Gastrocnemius medialis (tissue), 4 donors: ENCODE results near the gene PRKCA. TPM values are rescaled to one million over a fixed set of nuclear protein-coding genes. Genes with fewer than 3 reads are reported as not detected.

Experiments used
- ATAC-seq, 2 donors: fragments of 150-250 bp; one replicate each; pipeline ENCODE4 v1.9.1; 2016
- DNase-seq, 2 donors: peaks; one replicate each; pipeline ENCODE4 v3.0.0-alpha.2; 2019
- H3K27ac ChIP-seq, 4 donors: fragments of 200-600 bp; sonication (generic); 1 replicate in 1 of 4; 2 replicates in 3 of 4; pipeline ENCODE4 v1.5.1; 2016 to 2018; ENCODE audit warnings: mild to moderate bottlenecking in 2 of 4, moderate library complexity in 1 of 4
- H3K27me3 ChIP-seq, 3 donors: fragments of 200-600 bp; sonication (generic) in 2 of 3; 1 replicate in 1 of 3; 2 replicates in 2 of 3; pipeline versions ENCODE4 v1.5.1 to v1.6.0; 2016 to 2019; ENCODE audit warnings: mild to moderate bottlenecking in 1 of 3, moderate library complexity in 1 of 3
- H3K36me3 ChIP-seq, 2 donors: fragments of 200-600 bp; sonication (generic) in 1 of 2; one replicate each; pipeline ENCODE4 v1.5.1; 2017 to 2018
- H3K4me1 ChIP-seq, 2 donors: fragments of 200-600 bp; sonication (generic) in 1 of 2; one replicate each; pipeline ENCODE4 v1.5.1; 2016 to 2017; ENCODE audit warnings: mild to moderate bottlenecking in 2 of 2
- H3K4me3 ChIP-seq, 4 donors: fragments of 200-600 bp; sonication (generic) in 3 of 4; 1 replicate in 1 of 4; 2 replicates in 3 of 4; pipeline ENCODE4 v1.5.1; 2016 to 2019; ENCODE audit warnings: mild to moderate bottlenecking in 2 of 4
- H3K9me3 ChIP-seq, 3 donors: fragments of 200-600 bp; sonication (generic) in 2 of 3; 1 replicate in 1 of 3; 2 replicates in 2 of 3; pipeline ENCODE4 v1.5.1; 2016 to 2019
- POLR2A ChIP-seq, 2 donors: fragments of 450-650 bp; IDR thresholded peaks; one replicate each; pipeline ENCODE4 v1.6.1; 2017; ENCODE audit warnings: antibody characterized with exemption in 2 of 2, mild to moderate bottlenecking in 2 of 2, moderate library complexity in 2 of 2
- in situ Hi-C, 4 donors: fragments of 200-750 bp; cut with MboI; loops; one replicate each; pipeline versions ENCODE4 v1.15.0 to v1.8.0; 2017; ENCODE audit warnings: low sequenced_read_pairs in 4 of 4
- intact Hi-C: fragments of 100-400 bp; cut with DNase I; formaldehyde crosslinking; loops from one replicate; pipeline ENCODE4 v1.15.1; 2023; ENCODE audit warnings: low total_unique reads
- total RNA-seq, 4 donors: library from RNA; depleted of rRNA; stranded (reverse); fragments of >200 nt; gene quantifications; one replicate each; pipeline versions ENCODE4 v1.1.0 to v1.2.3, GENCODE V29; 2016
- TF ChIP-seq, protein P1 (sequence below), 5 experiments: fragments of 450-650 bp in 3 of 5; fragments of 200-600 bp in 2 of 5; sonication (generic) in 2 of 5; IDR thresholded peaks in 4 of 5; conservative IDR thresholded peaks in 1 of 5; 1 replicate in 4 of 5; 2 replicates in 1 of 5; pipeline ENCODE4 v1.5.1; 2016 to 2019; ENCODE audit warnings: antibody characterized with exemption in 5 of 5, mild to moderate bottlenecking in 3 of 5, moderate library complexity in 3 of 5

PRKCA gene
- total RNA-seq, 4 donors from 2014 or later: 7.6 to 16.8 (median 11.1) TPM

- H3K27ac ChIP-seq: no peak overlapping the region
- no peaks in the 10 kb centered on the region for H3K36me3 ChIP-seq
- H3K4me3 ChIP-seq: no peak overlapping the region
- TF ChIP-seq POLR2A (IDR thresholded peaks at IDR 0.05): no peak
- TF ChIP-seq, protein P1, sequence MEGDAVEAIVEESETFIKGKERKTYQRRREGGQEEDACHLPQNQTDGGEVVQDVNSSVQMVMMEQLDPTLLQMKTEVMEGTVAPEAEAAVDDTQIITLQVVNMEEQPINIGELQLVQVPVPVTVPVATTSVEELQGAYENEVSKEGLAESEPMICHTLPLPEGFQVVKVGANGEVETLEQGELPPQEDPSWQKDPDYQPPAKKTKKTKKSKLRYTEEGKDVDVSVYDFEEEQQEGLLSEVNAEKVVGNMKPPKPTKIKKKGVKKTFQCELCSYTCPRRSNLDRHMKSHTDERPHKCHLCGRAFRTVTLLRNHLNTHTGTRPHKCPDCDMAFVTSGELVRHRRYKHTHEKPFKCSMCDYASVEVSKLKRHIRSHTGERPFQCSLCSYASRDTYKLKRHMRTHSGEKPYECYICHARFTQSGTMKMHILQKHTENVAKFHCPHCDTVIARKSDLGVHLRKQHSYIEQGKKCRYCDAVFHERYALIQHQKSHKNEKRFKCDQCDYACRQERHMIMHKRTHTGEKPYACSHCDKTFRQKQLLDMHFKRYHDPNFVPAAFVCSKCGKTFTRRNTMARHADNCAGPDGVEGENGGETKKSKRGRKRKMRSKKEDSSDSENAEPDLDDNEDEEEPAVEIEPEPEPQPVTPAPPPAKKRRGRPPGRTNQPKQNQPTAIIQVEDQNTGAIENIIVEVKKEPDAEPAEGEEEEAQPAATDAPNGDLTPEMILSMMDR (IDR thresholded peaks at IDR 0.05 in 4 of 5, conservative IDR thresholded peaks at IDR 0.05 in 1 of 5): no peak
- no peaks in the 10 kb centered on the region for H3K27me3 ChIP-seq
- H3K9me3 ChIP-seq: no peaks in the 10 kb centered on the region
- intact Hi-C loops (loop anchor here (5.0 kb wide), 1 partner anchor 460 kb away; no protein-coding TSS in a partner anchor), in situ Hi-C loops (no loop called here)
- ATAC-seq: no peak
- no peak for DNase-seq
- H3K4me1 ChIP-seq: no peaks in the 10 kb centered on the region
Measured at GRCh38 chr17:66807182-66807581, 504.8 kb downstream of the PRKCA start.

- Histone ChIP-seq H3K27me3 (no peaks in the 10 kb centered on the region), H3K36me3 (no peaks in the 10 kb centered on the region), H3K27ac (no peak overlapping the region), H3K4me3 (no peak overlapping the region), H3K9me3 (no peaks in the 10 kb centered on the region), H3K4me1 (no peaks in the 10 kb centered on the region)
- no peak for TF ChIP-seq POLR2A (IDR thresholded peaks at IDR 0.05)
- DNase-seq (no peak), ATAC-seq (no peak)
- intact Hi-C loops: loop anchor here (5.0 kb wide), 1 partner anchor 458 kb away; no protein-coding TSS in a partner anchor
- in situ Hi-C loops: no loop called here
Measured at GRCh38 chr17:66809408-66809807, 507.0 kb downstream of the PRKCA start.

DNA sequence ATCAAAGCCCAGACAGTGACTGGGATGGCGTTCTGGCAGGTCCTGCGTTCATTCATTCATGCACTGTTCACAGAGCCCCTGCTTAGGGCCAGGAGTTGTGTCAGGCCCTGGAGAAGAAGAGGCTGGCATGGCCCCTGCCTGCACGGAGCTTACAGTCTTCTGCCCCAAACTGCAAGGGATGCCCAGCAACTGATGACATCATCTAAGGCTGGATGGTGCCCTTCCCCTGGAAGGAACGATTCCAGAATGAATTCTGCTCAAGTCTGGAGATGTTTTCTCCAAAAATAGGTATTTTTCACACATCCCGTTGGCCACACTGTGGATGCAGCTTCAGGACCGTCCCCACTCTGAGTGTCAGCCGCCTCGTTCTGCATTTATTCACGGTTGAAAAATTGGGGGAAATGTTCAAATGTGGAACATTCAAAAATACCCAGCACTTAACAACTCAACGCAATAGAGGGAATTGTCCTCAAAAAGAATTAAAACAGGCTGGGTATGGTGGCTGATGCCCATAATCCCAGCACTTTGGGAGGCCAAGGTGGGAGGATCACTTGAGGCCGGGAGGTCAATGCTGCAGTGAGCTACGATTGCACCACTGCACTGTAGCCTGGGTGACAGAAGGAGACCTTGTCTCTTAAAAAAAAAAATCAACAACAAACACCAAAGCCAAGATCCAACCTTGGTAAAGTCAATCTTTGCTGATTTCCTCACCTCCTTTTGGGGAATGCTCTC is 508.7 kb downstream of the PRKCA start:
- H3K4me1 ChIP-seq: no peaks in the 10 kb centered on the region
- intact Hi-C loops (no loop called here), in situ Hi-C loops (no loop called here)
- H3K4me3 ChIP-seq: no peak overlapping the region
- no peak for ATAC-seq
- DNase-seq: no peak
- no peak overlapping the region for H3K27ac ChIP-seq
- no peak for TF ChIP-seq POLR2A (IDR thresholded peaks at IDR 0.05)
- TF ChIP-seq, protein P1 (IDR thresholded peaks at IDR 0.05 in 4 of 5, conservative IDR thresholded peaks at IDR 0.05 in 1 of 5): no peak
- no peaks in the 10 kb centered on the region for H3K36me3 ChIP-seq
- H3K9me3 ChIP-seq: no peaks in the 10 kb centered on the region
- H3K27me3 ChIP-seq: no peaks in the 10 kb centered on the region

DNA sequence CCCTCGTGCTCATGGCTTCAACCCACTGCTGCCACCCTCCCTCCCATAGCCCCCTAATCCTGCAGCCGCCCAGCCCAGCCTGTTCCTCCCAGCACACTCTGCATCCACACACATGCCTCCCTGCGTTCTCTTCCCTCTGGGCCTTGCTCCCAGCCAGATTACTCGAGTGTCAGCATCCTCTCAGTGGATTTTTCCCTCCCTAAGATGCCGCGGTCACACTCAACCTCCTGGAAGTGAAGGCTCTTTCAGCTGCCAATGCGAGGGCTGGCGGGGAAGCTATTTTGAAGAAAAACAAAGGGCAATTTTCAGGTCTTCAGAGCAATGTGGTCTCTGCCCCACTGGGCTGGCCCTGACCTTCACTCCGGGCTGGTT is 509.3 kb downstream of the PRKCA start:
- Histone ChIP-seq H3K36me3 (no peaks in the 10 kb centered on the region), H3K9me3 (no peaks in the 10 kb centered on the region), H3K4me1 (no peaks in the 10 kb centered on the region), H3K4me3 (no peak overlapping the region), H3K27me3 (no peaks in the 10 kb centered on the region), H3K27ac (no peak overlapping the region)
- intact Hi-C loops: no loop called here
- ATAC-seq (no peak), DNase-seq (no peak)
- TF ChIP-seq POLR2A (IDR thresholded peaks at IDR 0.05): no peak
- TF ChIP-seq, protein P1 (IDR thresholded peaks at IDR 0.05 in 4 of 5, conservative IDR thresholded peaks at IDR 0.05 in 1 of 5): no peak
- in situ Hi-C loops: no loop called here

DNA sequence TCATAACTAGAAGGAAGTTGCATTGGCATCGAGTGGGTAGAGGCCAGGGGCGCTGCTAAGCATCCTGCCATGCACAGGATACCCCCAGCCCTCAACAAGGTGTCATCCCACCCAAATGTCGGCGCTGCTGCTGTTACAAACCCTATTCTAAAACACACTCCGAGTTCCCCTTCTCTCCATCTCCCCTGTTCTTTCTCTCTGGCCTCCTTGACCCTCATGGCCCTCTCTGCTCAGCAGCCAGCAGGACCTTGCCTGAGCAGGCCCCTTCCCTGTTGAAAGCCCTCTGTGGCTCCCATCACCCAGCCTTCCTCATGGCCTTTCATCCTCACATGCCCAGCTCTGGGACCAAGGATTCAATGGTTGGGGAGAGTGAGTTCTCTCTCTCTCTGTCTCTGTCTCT is 510.2 kb downstream of the PRKCA start:
- H3K36me3 ChIP-seq: no peaks in the 10 kb centered on the region
- TF ChIP-seq POLR2A (IDR thresholded peaks at IDR 0.05): no peak
- TF ChIP-seq, protein P1 (IDR thresholded peaks at IDR 0.05 in 4 of 5, conservative IDR thresholded peaks at IDR 0.05 in 1 of 5): no peak
- in situ Hi-C loops (no loop called here), intact Hi-C loops (no loop called here)
- no peaks in the 10 kb centered on the region for H3K27me3 ChIP-seq
- H3K4me1 ChIP-seq: no peaks in the 10 kb centered on the region
- DNase-seq (no peak), ATAC-seq (no peak)
- H3K27ac ChIP-seq: no peak overlapping the region
- no peaks in the 10 kb centered on the region for H3K9me3 ChIP-seq
- H3K4me3 ChIP-seq: no peak overlapping the region
